Lower lobe of right lung (tissue), 2 donors: ENCODE results near the gene ANKRD26. TPM values are rescaled to one million over a fixed set of nuclear protein-coding genes. Genes with fewer than 3 reads are reported as not detected.

Source experiments
- ATAC-seq, 2 donors: fragments of 200-7000 bp; cut with Tn5 transposase; one replicate each; pipeline ENCODE4 v1.9.1; 2020 to 2022; ENCODE audit warnings: mild to moderate bottlenecking in 2 of 2, moderate library complexity in 2 of 2
- DNase-seq: peaks from one replicate; pipeline ENCODE4 v3.0.0-alpha.2; 2020
- H3K27ac ChIP-seq: fragments of 200-600 bp; one replicate; pipeline ENCODE4 v1.8.0; 2022
- H3K27me3 ChIP-seq: fragments of 200-600 bp; one replicate; pipeline ENCODE4 v1.8.0; 2022; ENCODE audit warnings: low read depth
- H3K36me3 ChIP-seq: fragments of 200-600 bp; one replicate; pipeline ENCODE4 v1.8.0; 2022; ENCODE audit warnings: mild to moderate bottlenecking
- H3K4me1 ChIP-seq: fragments of 200-600 bp; one replicate; pipeline ENCODE4 v1.8.0; 2022
- H3K4me3 ChIP-seq: fragments of 200-600 bp; one replicate; pipeline ENCODE4 v1.8.0; 2022; ENCODE audit warnings: mild to moderate bottlenecking
- H3K9me3 ChIP-seq: fragments of 200-600 bp; one replicate; pipeline ENCODE4 v1.8.0; 2022
- CTCF ChIP-seq: fragments of 200-600 bp; IDR thresholded peaks from one replicate; pipeline ENCODE4 v1.8.0; 2022; ENCODE audit warnings: antibody characterized with exemption, mild to moderate bottlenecking
- intact Hi-C: fragments of 100-400 bp; cut with DNase I; formaldehyde crosslinking; loops from one replicate; pipeline ENCODE4 v1.11.0; 2022
- total RNA-seq: library from RNA; stranded (reverse); fragmentation: NEBNext Ultra II Directional; extraction: Animal tissue kit (Norgen Biotek cat#: 25700); gene quantifications from one replicate; pipeline ENCODE4 v1.2.1, GENCODE V29; 2021
- donor health status: DM: no; HTN: yes; CAD: no; lungs with severe emphysema.

ANKRD26 gene
- total RNA-seq, 1 donor from 2014 or later = 7.5 TPM

- ATAC-seq (no peak), DNase-seq (no peak)
- Histone ChIP-seq H3K27ac (no peak overlapping the region), H3K4me1 (no peaks in the 10 kb centered on the region), H3K9me3 (no peaks in the 10 kb centered on the region), H3K4me3 (no peak overlapping the region), H3K36me3 (peaks cover 11% of the 10 kb centered on the region), H3K27me3 (no peaks in the 10 kb centered on the region)
- intact Hi-C loops = no loop called here
- no peak for TF ChIP-seq CTCF
These were observed 80.1 kb downstream of the ANKRD26 start for GRCh38 chr10:27020243-27020642.

- Histone ChIP-seq H3K27me3 (no peaks in the 10 kb centered on the region), H3K4me1 (no peaks in the 10 kb centered on the region), H3K36me3 (peaks cover 11% of the 10 kb centered on the region), H3K9me3 (no peaks in the 10 kb centered on the region), H3K4me3 (no peak overlapping the region), H3K27ac (no peak overlapping the region)
- DNase-seq (no peak), ATAC-seq (no peak)
- TF ChIP-seq CTCF = no peak
- intact Hi-C loops = no loop called here
These were observed 80.5 kb downstream of the ANKRD26 start for GRCh38 chr10:27019827-27020226.

- Histone ChIP-seq H3K36me3 (peaks cover 4% of the 10 kb centered on the region), H3K4me1 (no peaks in the 10 kb centered on the region), H3K27me3 (no peaks in the 10 kb centered on the region), H3K4me3 (no peak overlapping the region), H3K27ac (no peak overlapping the region), H3K9me3 (no peaks in the 10 kb centered on the region)
- no peak for TF ChIP-seq CTCF
- ATAC-seq (no peak), DNase-seq (no peak)
- intact Hi-C loops = no loop called here
These were observed 102.7 kb downstream of the ANKRD26 start for GRCh38 chr10:26997610-26998009.

- intact Hi-C loops = no loop called here
- TF ChIP-seq CTCF = no peak
- Histone ChIP-seq H3K4me1 (no peaks in the 10 kb centered on the region), H3K27me3 (no peaks in the 10 kb centered on the region), H3K36me3 (no peaks in the 10 kb centered on the region), H3K27ac (no peak overlapping the region), H3K4me3 (no peak overlapping the region), H3K9me3 (no peaks in the 10 kb centered on the region)
- DNase-seq = no peak
- ATAC-seq = no peak
These were observed 105.6 kb downstream of the ANKRD26 start for GRCh38 chr10:26994743-26995142.

- no peak overlapping the region for H3K4me3 ChIP-seq
- DNase-seq = no peak
- H3K9me3 ChIP-seq = no peaks in the 10 kb centered on the region
- intact Hi-C loops = no loop called here
- no peaks in the 10 kb centered on the region for H3K36me3 ChIP-seq
- no peak for ATAC-seq
- no peak overlapping the region for H3K27ac ChIP-seq
- no peaks in the 10 kb centered on the region for H3K4me1 ChIP-seq
- no peaks in the 10 kb centered on the region for H3K27me3 ChIP-seq
- no peak for TF ChIP-seq CTCF
These were observed 112.4 kb downstream of the ANKRD26 start for GRCh38 chr10:26987851-26988250.

- TF ChIP-seq CTCF = no peak
- Histone ChIP-seq H3K9me3 (no peaks in the 10 kb centered on the region), H3K27ac (no peak overlapping the region), H3K4me1 (no peaks in the 10 kb centered on the region), H3K36me3 (no peaks in the 10 kb centered on the region), H3K27me3 (no peaks in the 10 kb centered on the region), H3K4me3 (no peak overlapping the region)
- intact Hi-C loops = no loop called here
- ATAC-seq (no peak), DNase-seq (no peak)
These were observed 117.1 kb downstream of the ANKRD26 start for GRCh38 chr10:26983156-26983555.
